GM12864 (cell line): ENCODE results near the gene HYKK.

Experiments used
- DNase-seq: peaks from one replicate; pipeline ENCODE4 v3.0.0-alpha.2; 2011; ENCODE audit warnings: low read depth
- H3K4me3 ChIP-seq: 2 replicates; pipeline ENCODE4 v1.5.1; 2011; ENCODE audit warnings: mild to moderate bottlenecking, low read depth, low read length, control low read depth
- TF ChIP-seq, protein P1 (sequence below): IDR thresholded peaks from 2 replicates; pipeline ENCODE4 v1.5.1; 2011; ENCODE audit warnings: low read depth, mild to moderate bottlenecking, moderate library complexity, low read length, control low read depth, inconsistent platforms; ENCODE audit errors: missing control alignments

The HYKK gene

GRCh38 chr15:78540141-78540870 is 32.9 kb downstream of the HYKK start, which contains the start of gene PSMA4:
Gene PSMA4 (plus strand): TSS chr15:78540444. CDS start chr15:78541928, 1,484 bp downstream.
- TF ChIP-seq, protein P1, sequence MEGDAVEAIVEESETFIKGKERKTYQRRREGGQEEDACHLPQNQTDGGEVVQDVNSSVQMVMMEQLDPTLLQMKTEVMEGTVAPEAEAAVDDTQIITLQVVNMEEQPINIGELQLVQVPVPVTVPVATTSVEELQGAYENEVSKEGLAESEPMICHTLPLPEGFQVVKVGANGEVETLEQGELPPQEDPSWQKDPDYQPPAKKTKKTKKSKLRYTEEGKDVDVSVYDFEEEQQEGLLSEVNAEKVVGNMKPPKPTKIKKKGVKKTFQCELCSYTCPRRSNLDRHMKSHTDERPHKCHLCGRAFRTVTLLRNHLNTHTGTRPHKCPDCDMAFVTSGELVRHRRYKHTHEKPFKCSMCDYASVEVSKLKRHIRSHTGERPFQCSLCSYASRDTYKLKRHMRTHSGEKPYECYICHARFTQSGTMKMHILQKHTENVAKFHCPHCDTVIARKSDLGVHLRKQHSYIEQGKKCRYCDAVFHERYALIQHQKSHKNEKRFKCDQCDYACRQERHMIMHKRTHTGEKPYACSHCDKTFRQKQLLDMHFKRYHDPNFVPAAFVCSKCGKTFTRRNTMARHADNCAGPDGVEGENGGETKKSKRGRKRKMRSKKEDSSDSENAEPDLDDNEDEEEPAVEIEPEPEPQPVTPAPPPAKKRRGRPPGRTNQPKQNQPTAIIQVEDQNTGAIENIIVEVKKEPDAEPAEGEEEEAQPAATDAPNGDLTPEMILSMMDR, result no peak
- H3K4me3 ChIP-seq, result peak within 1 kb of the TSS; percentile 95
- peak; percentile 69 for DNase-seq

- no peak for DNase-seq
- peak overlapping the region; percentile 95 for H3K4me3 ChIP-seq
- TF ChIP-seq, protein P1, result no peak
These were observed 33.7 kb downstream of the HYKK start for GRCh38 chr15:78540871-78541743.

DNA sequence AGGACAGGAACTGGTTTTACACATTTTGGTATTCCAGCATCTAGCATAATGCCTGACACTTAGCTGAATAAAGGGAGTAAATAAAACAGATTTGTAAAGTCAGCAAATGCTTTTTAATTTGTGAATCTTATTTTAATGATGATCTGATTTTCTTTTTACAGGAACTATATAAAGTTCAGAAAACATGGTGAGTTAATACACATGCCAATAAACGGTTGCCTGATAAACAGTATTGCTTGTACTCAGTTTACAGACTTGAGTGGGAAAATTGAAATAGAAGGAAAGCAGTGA is 34.3 kb downstream of the HYKK start:
- H3K4me3 ChIP-seq, result peak overlapping the region; percentile 95
- TF ChIP-seq, protein P1, result no peak

DNA sequence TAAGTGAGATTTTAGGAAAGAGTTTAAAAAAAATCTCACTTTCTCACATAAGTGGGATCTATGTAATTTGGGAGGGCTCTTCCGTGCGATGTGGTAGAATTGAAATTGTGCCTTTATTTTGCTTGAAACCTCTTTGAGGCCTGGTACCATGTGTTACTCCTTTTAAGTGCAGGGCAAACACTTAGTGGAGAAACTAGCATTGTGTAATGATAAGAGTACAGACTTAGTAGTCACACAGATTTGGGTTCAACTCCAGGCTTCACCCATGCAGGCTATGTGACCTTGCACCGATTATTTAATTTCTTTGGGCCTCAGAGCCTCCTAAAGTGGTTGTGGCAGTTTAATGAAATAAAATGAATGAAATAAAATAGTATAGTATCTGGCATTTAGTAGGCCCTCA is 35.3 kb downstream of the HYKK start:
- no peak for DNase-seq
- TF ChIP-seq, protein P1, result no peak
- no peak overlapping the region for H3K4me3 ChIP-seq

More for the DNA sequence above, 34.3 kb downstream of the HYKK start:
- no peak for DNase-seq

- no peak for DNase-seq
- TF ChIP-seq, protein P1, result no peak
- H3K4me3 ChIP-seq, result no peak overlapping the region
These were observed 42.8 kb downstream of the HYKK start for GRCh38 chr15:78550194-78550593.

DNA sequence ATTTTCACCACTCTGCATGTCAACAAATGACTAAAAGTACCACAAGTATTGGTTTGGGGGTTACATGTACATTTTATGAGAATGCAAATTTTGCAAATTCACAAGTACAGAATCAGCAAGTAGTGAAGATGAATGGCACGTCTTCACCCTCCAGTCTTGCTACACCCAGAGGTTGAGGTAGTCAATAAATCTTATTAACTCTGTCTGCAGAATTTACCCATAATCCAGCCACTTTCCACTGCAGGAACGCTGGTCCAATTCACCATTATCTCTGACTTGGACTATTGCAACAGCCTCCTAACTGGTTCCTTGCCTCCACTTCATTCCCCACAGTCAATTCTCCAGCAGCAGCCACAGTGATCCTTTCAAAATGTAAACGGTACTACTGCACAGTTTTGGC is 43.4 kb downstream of the HYKK start:
- DNase-seq, result no peak
- no peak overlapping the region for H3K4me3 ChIP-seq
- TF ChIP-seq, protein P1, result no peak
